ENCODE measurements around the gene PLEKHN1.

DNA sequence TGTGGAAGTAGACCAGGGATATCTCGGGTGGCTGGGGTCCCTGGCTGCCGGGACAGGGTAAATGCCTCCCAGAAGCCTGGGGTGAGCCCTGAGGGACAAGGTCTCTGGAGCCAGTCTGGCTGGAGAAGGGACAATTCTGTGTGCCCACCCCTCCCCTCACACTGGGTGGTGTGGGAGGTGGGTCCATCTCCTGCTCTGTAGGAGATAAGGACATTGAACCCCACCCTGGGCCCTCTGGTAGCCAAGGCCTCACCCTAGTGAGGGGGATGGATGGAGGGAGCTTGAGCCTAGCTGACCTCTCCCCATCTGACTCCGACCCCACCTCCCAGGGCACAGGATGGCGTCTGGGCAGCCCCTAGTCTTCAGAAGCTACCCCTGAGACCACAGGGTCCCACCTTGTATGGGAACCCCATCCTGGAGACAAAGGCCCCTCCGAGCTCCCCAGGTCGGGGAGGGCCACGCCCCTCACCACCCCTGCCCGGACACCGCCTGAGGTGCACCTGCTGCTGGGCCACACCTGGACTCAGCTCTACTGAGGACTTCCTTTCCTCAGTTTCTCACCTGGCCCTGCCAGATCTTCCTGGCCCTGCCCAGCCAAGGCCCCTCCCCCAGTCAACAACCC, 58.0 kb downstream of the PLEKHN1 start:
- TF ChIP-seq, protein P1, sequence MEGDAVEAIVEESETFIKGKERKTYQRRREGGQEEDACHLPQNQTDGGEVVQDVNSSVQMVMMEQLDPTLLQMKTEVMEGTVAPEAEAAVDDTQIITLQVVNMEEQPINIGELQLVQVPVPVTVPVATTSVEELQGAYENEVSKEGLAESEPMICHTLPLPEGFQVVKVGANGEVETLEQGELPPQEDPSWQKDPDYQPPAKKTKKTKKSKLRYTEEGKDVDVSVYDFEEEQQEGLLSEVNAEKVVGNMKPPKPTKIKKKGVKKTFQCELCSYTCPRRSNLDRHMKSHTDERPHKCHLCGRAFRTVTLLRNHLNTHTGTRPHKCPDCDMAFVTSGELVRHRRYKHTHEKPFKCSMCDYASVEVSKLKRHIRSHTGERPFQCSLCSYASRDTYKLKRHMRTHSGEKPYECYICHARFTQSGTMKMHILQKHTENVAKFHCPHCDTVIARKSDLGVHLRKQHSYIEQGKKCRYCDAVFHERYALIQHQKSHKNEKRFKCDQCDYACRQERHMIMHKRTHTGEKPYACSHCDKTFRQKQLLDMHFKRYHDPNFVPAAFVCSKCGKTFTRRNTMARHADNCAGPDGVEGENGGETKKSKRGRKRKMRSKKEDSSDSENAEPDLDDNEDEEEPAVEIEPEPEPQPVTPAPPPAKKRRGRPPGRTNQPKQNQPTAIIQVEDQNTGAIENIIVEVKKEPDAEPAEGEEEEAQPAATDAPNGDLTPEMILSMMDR (IDR thresholded peaks at IDR 0.05): no peak
- TF ChIP-seq POLR2A (IDR thresholded peaks at IDR 0.05; ENCODE audit: low read depth): no peak
- no peak for TF ChIP-seq EP300 (IDR thresholded peaks at IDR 0.05)
- TF ChIP-seq POLR2AphosphoS5 (IDR thresholded peaks at IDR 0.05): no peak
